ENCODE data around the gene POLR2F. TPM values are rescaled to one million over a fixed set of nuclear protein-coding genes. Genes with fewer than 3 reads are reported as not detected.

Gene POLR2F
- total RNA-seq, 1 experiment from 2014 or later: 141 TPM

DNA sequence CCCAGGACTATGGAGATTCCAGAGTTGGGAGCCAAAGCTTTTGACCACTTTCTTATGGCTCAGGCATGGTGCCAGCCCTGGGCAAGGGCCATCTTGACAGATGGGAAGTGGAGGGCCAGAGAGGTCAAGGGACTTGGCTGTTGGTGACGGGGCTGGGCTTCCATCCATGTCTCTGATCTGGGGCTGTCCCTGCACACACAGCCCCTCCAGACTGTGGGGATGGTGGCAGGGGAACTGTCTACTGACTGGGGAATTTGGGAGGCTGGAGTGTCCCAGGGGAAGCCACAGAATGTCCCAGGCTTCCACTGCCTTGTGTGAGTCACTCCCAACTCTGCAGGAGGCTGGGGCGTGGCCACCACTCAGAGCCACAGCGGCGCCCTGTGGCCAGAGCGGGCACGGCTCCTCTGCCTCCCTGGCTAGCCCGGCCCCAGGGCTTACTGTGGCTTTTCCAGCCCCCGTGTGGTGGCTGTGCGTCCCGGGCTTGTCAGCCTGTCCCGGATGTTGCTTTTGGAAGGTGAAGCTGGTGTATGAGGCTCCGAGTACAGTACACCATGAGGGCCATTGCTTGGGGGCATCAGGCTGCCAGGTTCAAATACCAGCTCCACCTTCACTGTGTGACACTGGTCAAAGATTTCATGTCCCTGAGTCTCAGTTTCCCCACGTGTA, 19.7 kb upstream of the POLR2F start:
- Histone ChIP-seq H2BK12ac (ENCODE audit: insufficient read length, low read depth, low read length) (no peak overlapping the region), H2AK5ac (ENCODE audit: insufficient read length, low read length) (no peak overlapping the region), H3K4ac (ENCODE audit: low read depth, low read length) (no peak overlapping the region), H2BK5ac (ENCODE audit: insufficient read length, low read length) (no peak overlapping the region), H4K20me1 (ENCODE audit: control insufficient read depth, insufficient read depth, insufficient read length) (no peaks in the 10 kb centered on the region), H3K56ac (ENCODE audit: insufficient read length, low read depth, low read length) (no peak overlapping the region), H3K79me2 (ENCODE audit: insufficient read depth, low read length) (no peaks in the 10 kb centered on the region), H3K79me1 (ENCODE audit: insufficient read depth, low read depth, low read length, poor library complexity, severe bottlenecking) (no peaks in the 10 kb centered on the region), H3K4me1 (ENCODE audit: insufficient read depth, low read length) (no peaks in the 10 kb centered on the region), H3K4me2 (ENCODE audit: insufficient read depth, insufficient read length, low read length) (no peak overlapping the region), H2BK15ac (ENCODE audit: low read depth, low read length) (no peak overlapping the region), H2BK120ac (ENCODE audit: low read depth, low read length, poor library complexity, severe bottlenecking) (no peak overlapping the region), H3K14ac (ENCODE audit: insufficient read depth, low read length) (no peak overlapping the region), H3K23ac (ENCODE audit: insufficient read length, low read depth, low read length) (no peak overlapping the region), H4K8ac (replicated peaks; ENCODE audit: insufficient read length, low read depth, low read length) (no peak overlapping the region), H3K9ac (ENCODE audit: extremely low read depth, insufficient read length, low read length) (no peak overlapping the region), H3K27me3 (ENCODE audit: insufficient read depth, low read length) (no peaks in the 10 kb centered on the region), H2BK20ac (ENCODE audit: low read depth, low read length, poor library complexity, severe bottlenecking) (no peak overlapping the region), H4K5ac (ENCODE audit: insufficient read length, low read depth, low read length) (no peak overlapping the region), H3K23me2 (ENCODE audit: insufficient read length, low read depth, low read length, poor library complexity, severe bottlenecking) (no peaks in the 10 kb centered on the region), H3K18ac (ENCODE audit: insufficient read length, low read depth, low read length) (no peak overlapping the region), H3K27ac (ENCODE audit: insufficient read length, low read depth, low read length) (no peak overlapping the region), H3K9me3 (ENCODE audit: control insufficient read depth, low read depth, low read length) (no peaks in the 10 kb centered on the region), H3T11ph (ENCODE audit: low read length) (no peak overlapping the region), H4K91ac (ENCODE audit: insufficient read length, low read depth, low read length) (no peak overlapping the region), H2AFZ (ENCODE audit: low read length) (no peak overlapping the region)
- Mint-ChIP-seq H3K4me1 (peaks cover 8 to 12% of the 10 kb centered on the region in 2 experiments), H3K27ac (peak overlapping the region; percentile 52 to 94 (median 86); a peak in 5 of 7 replicates), H3K36me3 (ENCODE audit: insufficient read depth in 1 of 3, low read depth in 3 of 3) (peaks cover 3 to 53% (median 27%) of the 10 kb centered on the region in 3 experiments; a peak in 5 of 7 replicates), H3K9me3 (no peaks in the 10 kb centered on the region), H3K4me3 (no peak overlapping the region; a peak in 1 of 5 replicates), H3K27me3 (ENCODE audit: low read depth) (no peaks in the 10 kb centered on the region)
- peak; percentile 95 for DNase-seq
- TF ChIP-seq, protein P1, sequence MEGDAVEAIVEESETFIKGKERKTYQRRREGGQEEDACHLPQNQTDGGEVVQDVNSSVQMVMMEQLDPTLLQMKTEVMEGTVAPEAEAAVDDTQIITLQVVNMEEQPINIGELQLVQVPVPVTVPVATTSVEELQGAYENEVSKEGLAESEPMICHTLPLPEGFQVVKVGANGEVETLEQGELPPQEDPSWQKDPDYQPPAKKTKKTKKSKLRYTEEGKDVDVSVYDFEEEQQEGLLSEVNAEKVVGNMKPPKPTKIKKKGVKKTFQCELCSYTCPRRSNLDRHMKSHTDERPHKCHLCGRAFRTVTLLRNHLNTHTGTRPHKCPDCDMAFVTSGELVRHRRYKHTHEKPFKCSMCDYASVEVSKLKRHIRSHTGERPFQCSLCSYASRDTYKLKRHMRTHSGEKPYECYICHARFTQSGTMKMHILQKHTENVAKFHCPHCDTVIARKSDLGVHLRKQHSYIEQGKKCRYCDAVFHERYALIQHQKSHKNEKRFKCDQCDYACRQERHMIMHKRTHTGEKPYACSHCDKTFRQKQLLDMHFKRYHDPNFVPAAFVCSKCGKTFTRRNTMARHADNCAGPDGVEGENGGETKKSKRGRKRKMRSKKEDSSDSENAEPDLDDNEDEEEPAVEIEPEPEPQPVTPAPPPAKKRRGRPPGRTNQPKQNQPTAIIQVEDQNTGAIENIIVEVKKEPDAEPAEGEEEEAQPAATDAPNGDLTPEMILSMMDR (conservative IDR thresholded peaks at IDR 0.05): peak; percentile 97
- no CpG with 5 or more reads among the region's 13 CpGs for WGBS (ENCODE audit: extremely low coverage, insufficient read length, low lambda C conversion rate)

Data from H9 (cell line).